GM18873 (cell line): Measurements from ENCODE around the gene NDNF.
A peak's percentile ranks its signal among the peaks of the same experiment; 100 is the strongest.

ENCODE experiments used
- ATAC-seq: cut with Tn5 transposase; IDR thresholded peaks from one replicate; pipeline ENCODE4 v1.9.1; 2021; ENCODE audit warnings: mild to moderate bottlenecking, moderate library complexity, moderate number of reproducible peaks; ENCODE audit not compliant: unreplicated experiment, low FRiP score

NDNF gene

GRCh38 chr4:121071640-121072223 lies 603 bp downstream of the NDNF start:
- ATAC-seq = no peak

- ATAC-seq = no peak
Observed at GRCh38 chr4:121070696-121071639, 1.4 kb downstream of the NDNF start.

- ATAC-seq = no peak
Observed at GRCh38 chr4:121070274-121070673, 2.1 kb downstream of the NDNF start.

- no peak for ATAC-seq
Observed at GRCh38 chr4:121069430-121069829, 2.9 kb downstream of the NDNF start.

- no peak for ATAC-seq
Observed at GRCh38 chr4:121064482-121064881, 7.9 kb downstream of the NDNF start.

GRCh38 chr4:121062521-121062920 lies 9.8 kb downstream of the NDNF start:
- ATAC-seq = no peak

- ATAC-seq = no peak
Observed at GRCh38 chr4:121061861-121062260, 10.5 kb downstream of the NDNF start.

GRCh38 chr4:121061215-121061614 lies 11.1 kb downstream of the NDNF start:
- ATAC-seq = no peak

- ATAC-seq = no peak
Observed at GRCh38 chr4:121057466-121057922, 14.8 kb downstream of the NDNF start.

- ATAC-seq = no peak
Observed at GRCh38 chr4:121056066-121056465, 16.3 kb downstream of the NDNF start.

- no peak for ATAC-seq
Observed at GRCh38 chr4:121054373-121054772, 18.0 kb downstream of the NDNF start.

GRCh38 chr4:121053601-121054143 lies 18.7 kb downstream of the NDNF start:
- no peak for ATAC-seq

- no peak for ATAC-seq
Observed at GRCh38 chr4:121050300-121050699, 22.0 kb downstream of the NDNF start.

GRCh38 chr4:121049072-121049599 lies 23.2 kb downstream of the NDNF start:
- no peak for ATAC-seq

GRCh38 chr4:121048165-121048564 lies 24.2 kb downstream of the NDNF start:
- no peak for ATAC-seq

- peak; percentile 98 for ATAC-seq
Observed at GRCh38 chr4:121041307-121042090, 30.8 kb downstream of the NDNF start.

GRCh38 chr4:121034017-121034416 lies 38.3 kb downstream of the NDNF start:
- no peak for ATAC-seq

GRCh38 chr4:121030711-121031110 lies 41.6 kb downstream of the NDNF start:
- ATAC-seq = no peak

GRCh38 chr4:121030131-121030530 lies 42.2 kb downstream of the NDNF start:
- ATAC-seq = no peak

- ATAC-seq = no peak
Observed at GRCh38 chr4:121026034-121026433, 46.3 kb downstream of the NDNF start.
